H9 (cell line): ENCODE data around the gene DLG2. TPM values are rescaled to one million over a fixed set of nuclear protein-coding genes. Genes with fewer than 3 reads are reported as not detected.

Source experiments
- DNase-seq: peaks from one replicate; pipeline ENCODE4 v3.0.0-alpha.2; 2017
- H2AFZ ChIP-seq: one replicate; pipeline ENCODE4 v1.6.1; 2013; ENCODE audit warnings: mild to moderate bottlenecking, low read length, control low read depth, moderate library complexity
- H2AK5ac ChIP-seq: 2 replicates; pipeline ENCODE4 v1.6.1; 2013; ENCODE audit warnings: low read length, control low read depth, mixed read lengths; ENCODE audit not compliant: insufficient read length
- H2BK120ac ChIP-seq: one replicate; pipeline ENCODE4 v1.6.1; 2013; ENCODE audit warnings: low read depth, mild to moderate bottlenecking, low read length, control low read depth, inconsistent platforms; ENCODE audit not compliant: poor library complexity, severe bottlenecking
- H2BK12ac ChIP-seq: 2 replicates; pipeline ENCODE4 v1.6.1; 2013; ENCODE audit warnings: low read length, control low read depth, mixed read lengths, low read depth; ENCODE audit not compliant: insufficient read length
- H2BK15ac ChIP-seq: 2 replicates; pipeline ENCODE4 v1.6.1; 2013; ENCODE audit warnings: low read depth, low read length, control low read depth
- H2BK20ac ChIP-seq: one replicate; pipeline ENCODE4 v1.6.1; 2013; ENCODE audit warnings: low read depth, mild to moderate bottlenecking, low read length, control low read depth, inconsistent platforms; ENCODE audit not compliant: poor library complexity, severe bottlenecking
- H2BK5ac ChIP-seq: 2 replicates; pipeline ENCODE4 v1.6.1; 2013; ENCODE audit warnings: low read length, control low read depth, mixed read lengths; ENCODE audit not compliant: insufficient read length
- H3K14ac ChIP-seq: 2 replicates; pipeline ENCODE4 v1.6.1; 2013; ENCODE audit warnings: low read length, control low read depth; ENCODE audit not compliant: insufficient read depth
- H3K18ac ChIP-seq: 2 replicates; pipeline ENCODE4 v1.6.1; 2013; ENCODE audit warnings: low read depth, mild to moderate bottlenecking, mixed read lengths, low read length, control low read depth; ENCODE audit not compliant: insufficient read length
- H3K23ac ChIP-seq: 2 replicates; pipeline ENCODE4 v1.6.1; 2013; ENCODE audit warnings: low read length, control low read depth, mixed read lengths, low read depth; ENCODE audit not compliant: insufficient read length
- H3K23me2 ChIP-seq: 2 replicates; pipeline ENCODE4 v1.6.1; 2013; ENCODE audit warnings: low read depth, mild to moderate bottlenecking, mixed read lengths, low read length, control low read depth; ENCODE audit not compliant: insufficient read length, poor library complexity, severe bottlenecking
- H3K27ac ChIP-seq: 2 replicates; pipeline ENCODE4 v1.5.1; 2013; ENCODE audit warnings: low read length, control low read depth, mixed read lengths, low read depth; ENCODE audit not compliant: insufficient read length
- H3K27me3 ChIP-seq: 2 replicates; pipeline ENCODE4 v1.6.1; 2013; ENCODE audit warnings: low read length, control low read depth, inconsistent platforms; ENCODE audit not compliant: insufficient read depth
- H3K4ac ChIP-seq: 2 replicates; pipeline ENCODE4 v1.6.1; 2013; ENCODE audit warnings: low read depth, mild to moderate bottlenecking, control low read depth, inconsistent platforms, low read length, moderate library complexity
- H3K4me1 ChIP-seq: 2 replicates; pipeline ENCODE4 v1.6.1; 2013; ENCODE audit warnings: low read length, control low read depth, inconsistent platforms; ENCODE audit not compliant: insufficient read depth
- H3K4me2 ChIP-seq: 2 replicates; pipeline ENCODE4 v1.6.1; 2013; ENCODE audit warnings: low read length, control low read depth, mixed read lengths; ENCODE audit not compliant: insufficient read length, insufficient read depth
- H3K56ac ChIP-seq: 2 replicates; pipeline ENCODE4 v1.6.1; 2013; ENCODE audit warnings: low read depth, mild to moderate bottlenecking, mixed read lengths, low read length, control low read depth; ENCODE audit not compliant: insufficient read length
- H3K79me1 ChIP-seq: 2 replicates; pipeline ENCODE4 v1.6.1; 2013; ENCODE audit warnings: low read depth, mild to moderate bottlenecking, moderate library complexity, low read length, control low read depth, inconsistent platforms; ENCODE audit not compliant: insufficient read depth, poor library complexity, severe bottlenecking
- H3K79me2 ChIP-seq: 2 replicates; pipeline ENCODE4 v1.6.1; 2013; ENCODE audit warnings: low read length, control low read depth, inconsistent platforms; ENCODE audit not compliant: insufficient read depth
- H3K9ac ChIP-seq: 2 replicates; pipeline ENCODE4 v1.6.1; 2013; ENCODE audit warnings: low read length, control low read depth, mixed read lengths; ENCODE audit not compliant: insufficient read length; ENCODE audit errors: extremely low read depth
- H3K9me3 ChIP-seq: one replicate; pipeline ENCODE4 v1.6.1; 2013; ENCODE audit warnings: low read depth, low read length, inconsistent platforms; ENCODE audit not compliant: control insufficient read depth
- H3T11ph ChIP-seq: one replicate; pipeline ENCODE4 v1.6.1; 2013; ENCODE audit warnings: mild to moderate bottlenecking, low read length, control low read depth, inconsistent platforms
- H4K20me1 ChIP-seq: one replicate; pipeline ENCODE4 v1.6.1; 2013; ENCODE audit not compliant: control insufficient read depth, insufficient read length, insufficient read depth
- H4K5ac ChIP-seq: 2 replicates; pipeline ENCODE4 v1.6.1; 2013; ENCODE audit warnings: low read depth, mild to moderate bottlenecking, mixed read lengths, low read length, control low read depth; ENCODE audit not compliant: insufficient read length
- H4K8ac ChIP-seq: replicated peaks from 2 replicates; pipeline ENCODE4 v1.6.1; 2013; ENCODE audit warnings: low read length, control low read depth, mixed read lengths, low read depth; ENCODE audit not compliant: insufficient read length
- H4K91ac ChIP-seq: 2 replicates; pipeline ENCODE4 v1.6.1; 2013; ENCODE audit warnings: low read depth, mild to moderate bottlenecking, moderate library complexity, mixed read lengths, low read length, control low read depth; ENCODE audit not compliant: insufficient read length
- H3K27ac Mint-ChIP-seq, 3 experiments: 2 replicates in 2 of 3; 3 replicates in 1 of 3; pipeline ENCODE4 v1.8.0; 2020 to 2021; ENCODE audit warnings: mixed read lengths in 3 of 3, mild to moderate bottlenecking in 1 of 3, moderate library complexity in 1 of 3
- H3K27me3 Mint-ChIP-seq: 2 replicates; pipeline ENCODE4 v1.8.0; 2021; ENCODE audit warnings: low read depth, mild to moderate bottlenecking, moderate library complexity, mixed read lengths
- H3K36me3 Mint-ChIP-seq, 3 experiments: 2 replicates in 2 of 3; 3 replicates in 1 of 3; pipeline ENCODE4 v1.8.0; 2020 to 2021; ENCODE audit warnings: low read depth in 3 of 3, mixed read lengths in 3 of 3; ENCODE audit not compliant: insufficient read depth in 1 of 3
- H3K4me1 Mint-ChIP-seq, 2 experiments: 2 replicates each; pipeline ENCODE4 v1.8.0; 2020; ENCODE audit warnings: mixed read lengths in 2 of 2
- H3K4me3 Mint-ChIP-seq, 2 experiments: 2 replicates in 1 of 2; 3 replicates in 1 of 2; pipeline ENCODE4 v1.8.0; 2020 to 2021; ENCODE audit warnings: mild to moderate bottlenecking in 2 of 2, mixed read lengths in 2 of 2, moderate library complexity in 1 of 2
- H3K9me3 Mint-ChIP-seq, 2 experiments: 2 replicates in 1 of 2; 3 replicates in 1 of 2; pipeline ENCODE4 v1.8.0; 2020; ENCODE audit warnings: mild to moderate bottlenecking in 2 of 2, mixed read lengths in 2 of 2, moderate library complexity in 1 of 2
- WGBS: extraction: QIAGEN DNeasy Blood & Tissue Kit; methylation state at CpG from one replicate; pipeline ENCODE4 v1.1.7; 2013; ENCODE audit warnings: missing lambda C conversion rate, low lambda C conversion rate, mixed read lengths; ENCODE audit not compliant: insufficient read length; ENCODE audit errors: extremely low coverage; 5-methylcytosine and 5-hydroxymethylcytosine counted together
- total RNA-seq: library from RNA; stranded (reverse); gene quantifications from 2 replicates; pipeline ENCODE4 v1.2.1, GENCODE V29; 2021
- TF ChIP-seq, protein P1 (sequence below): fragments of 200-600 bp; sonication (generic); conservative IDR thresholded peaks from 3 replicates; pipeline ENCODE4 v1.8.0; 2021; ENCODE audit warnings: antibody characterized with exemption, mild to moderate bottlenecking

DLG2 gene
- total RNA-seq, 1 experiment from 2014 or later = 8.0 TPM

DNA sequence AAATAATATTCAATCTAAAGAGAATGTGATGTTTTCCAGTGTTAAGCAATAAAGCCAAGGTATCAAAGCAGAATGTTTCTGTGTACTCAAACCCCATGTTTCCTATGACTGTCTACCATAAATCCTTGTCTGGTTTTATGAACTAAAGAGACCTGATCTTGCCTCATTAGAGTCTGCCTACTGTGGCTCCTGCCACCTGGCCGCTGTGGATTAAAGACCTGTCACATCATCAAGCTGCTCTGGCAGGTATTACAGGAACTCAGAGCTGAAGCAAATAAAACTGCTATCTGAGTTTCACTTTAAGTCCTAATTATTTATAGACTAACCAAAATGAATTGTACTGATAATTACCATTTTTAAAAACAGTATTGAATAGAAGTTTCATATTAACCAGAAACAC is 2133.2 kb downstream of the DLG2 start:
- TF ChIP-seq, protein P1, sequence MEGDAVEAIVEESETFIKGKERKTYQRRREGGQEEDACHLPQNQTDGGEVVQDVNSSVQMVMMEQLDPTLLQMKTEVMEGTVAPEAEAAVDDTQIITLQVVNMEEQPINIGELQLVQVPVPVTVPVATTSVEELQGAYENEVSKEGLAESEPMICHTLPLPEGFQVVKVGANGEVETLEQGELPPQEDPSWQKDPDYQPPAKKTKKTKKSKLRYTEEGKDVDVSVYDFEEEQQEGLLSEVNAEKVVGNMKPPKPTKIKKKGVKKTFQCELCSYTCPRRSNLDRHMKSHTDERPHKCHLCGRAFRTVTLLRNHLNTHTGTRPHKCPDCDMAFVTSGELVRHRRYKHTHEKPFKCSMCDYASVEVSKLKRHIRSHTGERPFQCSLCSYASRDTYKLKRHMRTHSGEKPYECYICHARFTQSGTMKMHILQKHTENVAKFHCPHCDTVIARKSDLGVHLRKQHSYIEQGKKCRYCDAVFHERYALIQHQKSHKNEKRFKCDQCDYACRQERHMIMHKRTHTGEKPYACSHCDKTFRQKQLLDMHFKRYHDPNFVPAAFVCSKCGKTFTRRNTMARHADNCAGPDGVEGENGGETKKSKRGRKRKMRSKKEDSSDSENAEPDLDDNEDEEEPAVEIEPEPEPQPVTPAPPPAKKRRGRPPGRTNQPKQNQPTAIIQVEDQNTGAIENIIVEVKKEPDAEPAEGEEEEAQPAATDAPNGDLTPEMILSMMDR = no peak
- no peak overlapping the region for H2BK20ac ChIP-seq
- H3K9ac ChIP-seq = no peak overlapping the region
- no peaks in the 10 kb centered on the region for H3K4me1 ChIP-seq
- no peak overlapping the region for H3K18ac ChIP-seq
- H2BK12ac ChIP-seq = no peak overlapping the region
- H4K91ac ChIP-seq = no peak overlapping the region
- no peak overlapping the region for H3K56ac ChIP-seq
- H3K4me2 ChIP-seq = no peak overlapping the region
- no peaks in the 10 kb centered on the region for H3K79me1 ChIP-seq
- no peaks in the 10 kb centered on the region for H3K36me3 Mint-ChIP-seq
- H3K23me2 ChIP-seq = no peaks in the 10 kb centered on the region
- no peak overlapping the region for H4K5ac ChIP-seq
- no peak overlapping the region for H2BK5ac ChIP-seq
- H2AK5ac ChIP-seq = no peak overlapping the region
- H3K79me2 ChIP-seq = no peaks in the 10 kb centered on the region
- H3K14ac ChIP-seq = no peak overlapping the region
- H4K20me1 ChIP-seq = no peaks in the 10 kb centered on the region
- H3K4me1 Mint-ChIP-seq = no peaks in the 10 kb centered on the region
- WGBS = no CpG with 5 or more reads among the region's 1 CpG
- no peak overlapping the region for H3K4ac ChIP-seq
- H3K27me3 ChIP-seq = no peaks in the 10 kb centered on the region
- H3K9me3 Mint-ChIP-seq = no peaks in the 10 kb centered on the region
- no peak overlapping the region for H2AFZ ChIP-seq
- no peak for DNase-seq
- H2BK15ac ChIP-seq = no peak overlapping the region
- no peak overlapping the region for H3T11ph ChIP-seq
- no peak overlapping the region for H3K27ac ChIP-seq
- no peaks in the 10 kb centered on the region for H3K27me3 Mint-ChIP-seq
- no peak overlapping the region for H3K23ac ChIP-seq
- no peak overlapping the region for H4K8ac ChIP-seq
- H3K4me3 Mint-ChIP-seq = no peak overlapping the region
- H2BK120ac ChIP-seq = no peak overlapping the region
- H3K9me3 ChIP-seq = no peaks in the 10 kb centered on the region
- H3K27ac Mint-ChIP-seq = no peak overlapping the region
